GM18909 (cell line): ENCODE results near the gene OR4D2.
A peak's percentile ranks its signal among the peaks of the same experiment; 100 is the strongest.

ENCODE experiments used
- ATAC-seq: cut with Tn5 transposase; IDR thresholded peaks from one replicate; pipeline ENCODE4 v1.9.1; 2021; ENCODE audit warnings: mild to moderate bottlenecking; ENCODE audit not compliant: unreplicated experiment, poor library complexity

Gene OR4D2

GRCh38 chr17:58205936-58206335, 39.2 kb downstream of the OR4D2 start:
- no peak for ATAC-seq

GRCh38 chr17:58207451-58207850, 40.7 kb downstream of the OR4D2 start:
- no peak for ATAC-seq

- ATAC-seq: no peak
These were observed 41.6 kb downstream of the OR4D2 start for GRCh38 chr17:58208344-58208743.

GRCh38 chr17:58210922-58211321, 44.1 kb downstream of the OR4D2 start:
- ATAC-seq: no peak

GRCh38 chr17:58215685-58216084, 48.9 kb downstream of the OR4D2 start:
- no peak for ATAC-seq

GRCh38 chr17:58217766-58218165, 51.0 kb downstream of the OR4D2 start:
- no peak for ATAC-seq

- ATAC-seq: peak; percentile 95
These were observed 52.4 kb downstream of the OR4D2 start, which contains the start of gene MKS1 for GRCh38 chr17:58219007-58219788. Gene MKS1 (minus strand): TSS chr17:58219255. CDS start chr17:58219230, 25 bp downstream.

- ATAC-seq: no peak
These were observed 53.0 kb downstream of the OR4D2 start for GRCh38 chr17:58219789-58220183.
